GM23248 (cell line): ENCODE results near the gene TOX4. TPM values are rescaled to one million over a fixed set of nuclear protein-coding genes. Genes with fewer than 3 reads are reported as not detected.

Source experiments
- DNase-seq: peaks from one replicate; pipeline ENCODE4 v3.0.0-alpha.2; 2015
- H2AFZ ChIP-seq: fragments of 200-600 bp; sonication (generic); 2 replicates; pipeline ENCODE4 v1.6.1; 2016; ENCODE audit warnings: antibody characterized with exemption
- H3F3A ChIP-seq: fragments of 200-600 bp; sonication (generic); 2 replicates; pipeline ENCODE4 v1.6.1; 2016; ENCODE audit warnings: mild to moderate bottlenecking, antibody characterized with exemption, mixed run types; ENCODE audit not compliant: insufficient read depth
- H3K27ac ChIP-seq: fragments of 200-600 bp; sonication (generic); 2 replicates; pipeline ENCODE4 v1.5.1; 2016; ENCODE audit warnings: mild to moderate bottlenecking
- H3K27me3 ChIP-seq: fragments of 200-600 bp; sonication (generic); replicated peaks from 2 replicates; pipeline ENCODE4 v1.6.1; 2016; ENCODE audit warnings: mild to moderate bottlenecking; ENCODE audit not compliant: insufficient read depth
- H3K36me3 ChIP-seq: fragments of 200-600 bp; sonication (generic); 2 replicates; pipeline ENCODE4 v1.6.1; 2016; ENCODE audit warnings: low read depth, mild to moderate bottlenecking
- H3K4me1 ChIP-seq: fragments of 200-600 bp; sonication (generic); 2 replicates; pipeline ENCODE4 v1.6.1; 2016; ENCODE audit warnings: mild to moderate bottlenecking; ENCODE audit not compliant: insufficient read depth
- H3K4me2 ChIP-seq: fragments of 200-600 bp; sonication (generic); one replicate; pipeline ENCODE4 v1.6.1; 2016; ENCODE audit warnings: mild to moderate bottlenecking; ENCODE audit not compliant: unreplicated experiment
- H3K4me3 ChIP-seq: fragments of 200-600 bp; sonication (generic); 2 replicates; pipeline ENCODE4 v1.5.1; 2016; ENCODE audit warnings: mild to moderate bottlenecking
- H3K79me2 ChIP-seq: fragments of 200-600 bp; sonication (generic); 2 replicates; pipeline ENCODE4 v1.6.1; 2016; ENCODE audit warnings: mild to moderate bottlenecking; ENCODE audit not compliant: insufficient read depth
- H3K9ac ChIP-seq: fragments of 200-600 bp; sonication (generic); 2 replicates; pipeline ENCODE4 v1.6.1; 2016; ENCODE audit warnings: mild to moderate bottlenecking
- H3K9me2 ChIP-seq: fragments of 200-600 bp; sonication (generic); 2 replicates; pipeline ENCODE4 v1.6.1; 2016; ENCODE audit warnings: mixed run types, mild to moderate bottlenecking, moderate library complexity; ENCODE audit not compliant: insufficient read depth
- H3K9me3 ChIP-seq: fragments of 200-600 bp; sonication (generic); one replicate; pipeline ENCODE4 v1.6.1; 2017; ENCODE audit warnings: low read depth
- H4K20me1 ChIP-seq: fragments of 200-600 bp; sonication (generic); 2 replicates; pipeline ENCODE4 v1.6.0; 2016; ENCODE audit not compliant: insufficient read depth
- EZH2 ChIP-seq: fragments of 200-600 bp; sonication (generic); IDR thresholded peaks from 2 replicates; pipeline ENCODE4 v1.6.1; 2018; ENCODE audit warnings: antibody characterized with exemption, mild to moderate bottlenecking; ENCODE audit not compliant: insufficient read depth, poor library complexity, severe bottlenecking
- EZH2phosphoT487 ChIP-seq: fragments of 200-600 bp; sonication (generic); IDR thresholded peaks from 2 replicates; pipeline ENCODE4 v1.6.1; 2018; ENCODE audit warnings: antibody characterized with exemption, moderate library complexity, mild to moderate bottlenecking, low read depth; ENCODE audit not compliant: insufficient read depth
- WGBS, 2 experiments: methylation state at CpG; one replicate each; pipeline ENCODE4 v1.1.6; 2015 to 2017; ENCODE audit warnings: low lambda C conversion rate in 2 of 2, low coverage in 1 of 2; ENCODE audit errors: missing lambda C conversion rate in 2 of 2; 5-methylcytosine and 5-hydroxymethylcytosine counted together
- in situ Hi-C: fragments of 300-500 bp; cut with MboI; formaldehyde crosslinking; loops from 2 replicates; pipeline ENCODE4 v1.15.0; 2020
- polyA plus RNA-seq: library from polyadenylated mRNA; unstranded; fragments of >200 nt; fragmentation: Nextera tagmentation; extraction: Ambion mirVana; gene quantifications from 2 replicates; pipeline ENCODE4 v1.2.1, GENCODE V29; 2016
- total RNA-seq: library from RNA; depleted of rRNA; stranded (reverse); fragments of >200 nt; shearing (Covaris generic); gene quantifications from 2 replicates; pipeline ENCODE4 v1.2.3, GENCODE V29; 2014

Gene TOX4
- total and polyA plus RNA-seq, 2 experiments from 2014 or later, result 23.6 to 74.2 TPM

GRCh38 chr14:21454843-21455544 lies 22.0 kb upstream of the TOX4 start:
- H3K4me1 ChIP-seq, result peaks cover 16% of the 10 kb centered on the region
- H3K4me3 ChIP-seq, result peak overlapping the region; percentile 93
- H3K27ac ChIP-seq, result peak overlapping the region; percentile 97
- peak overlapping the region; percentile 95 for H3K9ac ChIP-seq
- H4K20me1 ChIP-seq, result no peaks in the 10 kb centered on the region; the same call in 1 of the 2 replicates
- peak overlapping the region; percentile 89 for H2AFZ ChIP-seq
- peaks cover 25% of the 10 kb centered on the region; the same call in 1 of the 2 replicates for H3F3A ChIP-seq
- TF ChIP-seq EZH2phosphoT487, result no peak
- TF ChIP-seq EZH2, result no peak
- 30 to 32% methylated on average over 15 of the region's 15 CpGs for WGBS, 2 experiments
- H3K9me3 ChIP-seq, result no peaks in the 10 kb centered on the region
- H3K9me2 ChIP-seq, result no peaks in the 10 kb centered on the region
- no peaks in the 10 kb centered on the region for H3K27me3 ChIP-seq
- H3K36me3 ChIP-seq, result peaks cover 6% of the 10 kb centered on the region; the same call in 1 of the 2 replicates
- H3K4me2 ChIP-seq, result peak overlapping the region; percentile 96
- peak; percentile 45 for DNase-seq
- in situ Hi-C loops, result no loop called here
- peaks cover 58% of the 10 kb centered on the region for H3K79me2 ChIP-seq

- Histone ChIP-seq H3K4me1 (peaks cover 10% of the 10 kb centered on the region), H3K4me2 (peak overlapping the region; percentile 96), H4K20me1 (no peaks in the 10 kb centered on the region), H2AFZ (peak overlapping the region; percentile 89), H3K9ac (peak overlapping the region; percentile 95), H3K79me2 (peaks cover 52% of the 10 kb centered on the region), H3K27me3 (no peaks in the 10 kb centered on the region), H3K9me2 (no peaks in the 10 kb centered on the region), H3F3A (peaks cover 19% of the 10 kb centered on the region; the same call in 1 of the 2 replicates), H3K27ac (peak overlapping the region; percentile 97), H3K9me3 (no peaks in the 10 kb centered on the region), H3K4me3 (peak overlapping the region; percentile 93), H3K36me3 (peaks cover 8% of the 10 kb centered on the region; the same call in 1 of the 2 replicates)
- 0 to 1% methylated on average over 17 of the region's 17 CpGs for WGBS, 2 experiments
- peak; percentile 81 for DNase-seq
- TF ChIP-seq EZH2 (no peak), EZH2phosphoT487 (no peak)
- in situ Hi-C loops, result no loop called here
These were observed 21.4 kb upstream of the TOX4 start for GRCh38 chr14:21455592-21455911.

DNA sequence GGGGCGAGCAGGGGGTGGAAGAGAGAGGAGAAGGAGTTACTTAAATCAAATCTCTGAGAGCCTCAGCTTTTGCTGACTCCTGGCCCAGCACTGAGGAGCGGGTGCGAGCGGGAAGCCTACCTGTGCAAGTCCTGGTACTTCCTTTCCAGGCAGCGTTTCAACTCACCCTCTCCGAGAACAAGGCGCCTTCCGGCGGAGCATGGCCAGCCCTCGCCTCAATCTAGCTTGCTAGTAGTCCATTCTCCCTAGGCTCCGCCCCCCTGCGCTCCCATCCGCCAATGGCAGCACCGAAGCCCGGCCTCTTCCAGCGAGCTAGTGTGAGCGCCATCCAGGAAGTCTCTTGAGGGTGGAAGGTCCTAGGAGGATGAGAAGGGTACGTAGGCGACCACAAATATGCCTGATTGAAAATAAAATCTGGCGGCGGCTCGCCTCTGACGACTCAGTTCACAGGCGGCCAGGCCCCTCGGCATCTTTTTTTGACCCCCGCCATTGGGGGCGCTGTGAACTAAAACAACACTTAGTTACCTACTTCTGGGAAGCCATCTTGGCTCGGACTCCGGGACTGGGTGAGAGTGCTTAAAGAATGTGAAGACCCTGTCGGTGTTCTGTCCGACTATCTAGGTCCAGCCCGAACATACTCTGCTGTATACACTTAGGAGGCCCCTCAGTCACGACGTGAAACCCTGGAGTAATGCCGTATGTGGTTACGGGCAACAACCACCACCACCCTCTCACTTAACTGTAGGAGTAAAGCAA lies 20.9 kb upstream of the TOX4 start, which contains the start of gene CHD8:
Gene CHD8, minus strand, starts transcription at position 212 of the 756 bp plus-strand sequence. CDS start 24,480 bp downstream, outside the sequence.
- WGBS, 2 experiments, result 0 to 2% methylated on average over 36 of the region's 36 CpGs
- no peaks in the 10 kb centered on the region for H3K9me2 ChIP-seq
- H4K20me1 ChIP-seq, result no peaks in the 10 kb centered on the region
- peaks cover 8% of the 10 kb centered on the region; the same call in 1 of the 2 replicates for H3K36me3 ChIP-seq
- peak within 1 kb of the TSS; percentile 97 for H3K27ac ChIP-seq
- H3K4me3 ChIP-seq, result peak within 1 kb of the TSS; percentile 93
- DNase-seq, result peak; percentile 100
- H3F3A ChIP-seq, result peaks cover 18% of the 10 kb centered on the region; the same call in 1 of the 2 replicates
- peak within 1 kb of the TSS; percentile 100 for H2AFZ ChIP-seq
- H3K27me3 ChIP-seq, result no peaks in the 10 kb centered on the region
- H3K79me2 ChIP-seq, result peaks cover 47% of the 10 kb centered on the region
- H3K4me2 ChIP-seq, result peak within 1 kb of the TSS; percentile 96
- H3K9me3 ChIP-seq, result no peaks in the 10 kb centered on the region
- TF ChIP-seq EZH2, result no peak
- TF ChIP-seq EZH2phosphoT487, result no peak
- H3K4me1 ChIP-seq, result peaks cover 8% of the 10 kb centered on the region
- H3K9ac ChIP-seq, result peak within 1 kb of the TSS; percentile 95
- in situ Hi-C loops, result no loop called here

GRCh38 chr14:21467616-21468015 lies 9.4 kb upstream of the TOX4 start:
- Histone ChIP-seq H3K9ac (no peak overlapping the region), H3F3A (peaks cover 25% of the 10 kb centered on the region; the same call in 1 of the 2 replicates), H3K27me3 (no peaks in the 10 kb centered on the region), H3K9me2 (no peaks in the 10 kb centered on the region), H3K36me3 (peaks cover 10% of the 10 kb centered on the region), H3K79me2 (peaks cover 6% of the 10 kb centered on the region), H3K4me3 (no peak overlapping the region), H2AFZ (no peak overlapping the region), H4K20me1 (no peaks in the 10 kb centered on the region), H3K4me2 (no peak overlapping the region), H3K27ac (peak overlapping the region; percentile 44; the same call in 1 of the 2 replicates), H3K4me1 (peaks cover 7% of the 10 kb centered on the region; the same call in 1 of the 2 replicates), H3K9me3 (no peaks in the 10 kb centered on the region)
- no peak for TF ChIP-seq EZH2phosphoT487
- TF ChIP-seq EZH2, result no peak
- peak; percentile 79 for DNase-seq
- in situ Hi-C loops, result no loop called here
- 0 to 10% methylated on average over 1 of the region's 1 CpG for WGBS, 2 experiments
